CD4-positive, alpha-beta memory T cell (primary cell): Measurements from ENCODE around the gene ZNF3. TPM values are rescaled to one million over a fixed set of nuclear protein-coding genes. Genes with fewer than 3 reads are reported as not detected.

Experiments
- CTCF ChIA-PET: fragments of 350-600 bp; sonication (Branson Sonifier 250); formaldehyde crosslinking; loops from one replicate; lab custom pipeline; 2021; ENCODE audit warnings: inconsistent platforms; ENCODE audit not compliant: partially characterized antibody; lab: Charles Lee
- POLR2A ChIA-PET: fragments of 350-600 bp; sonication (Branson Sonifier 250); formaldehyde crosslinking; loops from one replicate; lab custom pipeline; 2021; ENCODE audit not compliant: partially characterized antibody; lab: Charles Lee
- DNase-seq, 5 donors: peaks; one replicate each; pipeline versions ENCODE4 v3.0.0 to v3.0.0-alpha.2; 2020 to 2022; ENCODE audit warnings: mixed read lengths in 1 of 5
- H3K27ac ChIP-seq: one replicate; pipeline ENCODE4 v1.7.0; 2013; ENCODE audit warnings: low read depth, low read length
- H3K27me3 ChIP-seq: 2 replicates; pipeline ENCODE4 v1.7.0; 2013; ENCODE audit warnings: mild to moderate bottlenecking, low read length, moderate library complexity; ENCODE audit not compliant: insufficient read depth
- H3K36me3 ChIP-seq: 2 replicates; pipeline ENCODE4 v1.7.0; 2013; ENCODE audit warnings: mild to moderate bottlenecking, low read length, moderate library complexity; ENCODE audit not compliant: insufficient read depth
- H3K4me1 ChIP-seq: 2 replicates; pipeline ENCODE4 v1.7.0; 2013; ENCODE audit warnings: mild to moderate bottlenecking, low read length, moderate library complexity; ENCODE audit not compliant: insufficient read depth
- H3K4me3 ChIP-seq, 2 donors: one replicate each; pipeline ENCODE4 v1.7.0; 2013; ENCODE audit warnings: low read length in 2 of 2, mild to moderate bottlenecking in 1 of 2
- H3K9me3 ChIP-seq, 2 donors: one replicate each; pipeline ENCODE4 v1.7.0; 2013; ENCODE audit warnings: low read length in 2 of 2, control low read depth in 1 of 2; ENCODE audit not compliant: control insufficient read depth in 1 of 2
- H3K27ac Mint-ChIP-seq, 7 donors: one replicate each; pipeline ENCODE4 v1.8.0; 2020 to 2021; ENCODE audit warnings: mixed read lengths in 7 of 7, mild to moderate bottlenecking in 6 of 7, inconsistent platforms in 3 of 7, moderate library complexity in 3 of 7
- H3K27me3 Mint-ChIP-seq, 2 donors: one replicate each; pipeline ENCODE4 v1.8.0; 2020 to 2021; ENCODE audit warnings: mixed read lengths in 2 of 2
- H3K36me3 Mint-ChIP-seq, 2 donors: one replicate each; pipeline ENCODE4 v1.8.0; 2020 to 2021; ENCODE audit warnings: mixed read lengths in 2 of 2, inconsistent platforms in 1 of 2, mild to moderate bottlenecking in 1 of 2
- H3K4me1 Mint-ChIP-seq, 4 donors: one replicate each; pipeline ENCODE4 v1.8.0; 2020 to 2021; ENCODE audit warnings: mixed read lengths in 4 of 4, mild to moderate bottlenecking in 1 of 4
- H3K4me3 Mint-ChIP-seq, 8 donors: one replicate each; pipeline ENCODE4 v1.8.0; 2020 to 2021; ENCODE audit warnings: mixed read lengths in 8 of 8, mild to moderate bottlenecking in 7 of 8, moderate library complexity in 6 of 8, inconsistent platforms in 3 of 8
- H3K9me3 Mint-ChIP-seq, 8 donors: one replicate each; pipeline ENCODE4 v1.8.0; 2020 to 2021; ENCODE audit warnings: mixed read lengths in 8 of 8, mild to moderate bottlenecking in 5 of 8, inconsistent platforms in 3 of 8, moderate library complexity in 1 of 8
- intact Hi-C: fragments of 100-400 bp; cut with micrococcal nuclease; formaldehyde crosslinking; loops from one replicate; pipeline ENCODE4 v1.15.1; 2023
- polyA plus RNA-seq, 2 donors: library from polyadenylated mRNA; unstranded; fragments of 300-500 nt; fragmentation: Illumina TruSeq; gene quantifications; one replicate each; pipeline ENCODE4 v1.2.3, GENCODE V29; 2021
- total RNA-seq, 2 experiments: library from RNA; stranded (reverse); gene quantifications; one replicate each; pipeline ENCODE4 v1.2.3, GENCODE V29; 2021

The ZNF3 gene
- total and polyA plus RNA-seq, 4 experiments from 2014 or later, result 11.9 to 44.8 (median 34.8) TPM

DNA sequence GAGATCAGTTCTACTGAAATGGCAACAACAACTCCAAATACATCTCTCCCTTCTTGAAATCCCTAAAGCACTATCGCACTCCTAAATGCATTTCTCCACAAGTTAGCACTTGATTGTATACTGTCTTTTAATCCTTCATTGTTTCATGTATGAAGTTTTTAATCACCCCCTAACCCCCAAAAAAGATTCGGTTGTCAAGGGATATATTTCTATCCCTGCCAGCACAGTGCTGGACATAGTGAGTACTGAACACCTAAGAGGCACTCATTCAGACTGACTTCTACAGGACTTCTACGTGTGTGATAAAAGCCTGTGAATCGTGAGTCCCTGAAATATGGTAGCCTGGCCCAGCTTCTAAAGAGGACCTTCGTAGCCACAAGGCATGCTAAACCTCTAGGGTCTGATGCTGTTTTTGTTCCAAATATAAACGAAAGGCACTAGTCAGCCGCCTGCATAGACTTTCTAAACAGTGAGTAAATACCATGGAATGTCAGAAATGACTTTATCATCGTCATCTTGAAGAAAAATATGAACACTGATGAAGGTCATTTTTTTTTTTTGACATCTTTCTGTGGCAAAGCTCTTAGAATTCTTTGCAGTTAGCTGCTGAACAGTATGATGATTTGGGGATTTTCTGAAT is 46.5 kb downstream of the ZNF3 start:
- H3K9me3 ChIP-seq, result no peaks in the 10 kb centered on the region
- DNase-seq, result no peak
- intact Hi-C loops, result no loop called here
- Mint-ChIP-seq H3K36me3 (peaks cover 46 to 59% of the 10 kb centered on the region in 2 donors), H3K4me1 (peaks cover 0 to 1% (median under 1%) of the 10 kb centered on the region in 4 donors), H3K9me3 (no peaks in the 10 kb centered on the region), H3K27me3 (no peaks in the 10 kb centered on the region), H3K27ac (peak overlapping the region in 1 of 7 donors; percentile 1), H3K4me3 (no peak overlapping the region)
- no peaks in the 10 kb centered on the region for H3K4me1 ChIP-seq
- no peaks in the 10 kb centered on the region for H3K27me3 ChIP-seq
- H3K27ac ChIP-seq, result no peak overlapping the region
- peaks cover 51% of the 10 kb centered on the region for H3K36me3 ChIP-seq
- CTCF ChIA-PET, result no interaction called here
- H3K4me3 ChIP-seq, result no peak overlapping the region
- POLR2A ChIA-PET, result no interaction called here

DNA sequence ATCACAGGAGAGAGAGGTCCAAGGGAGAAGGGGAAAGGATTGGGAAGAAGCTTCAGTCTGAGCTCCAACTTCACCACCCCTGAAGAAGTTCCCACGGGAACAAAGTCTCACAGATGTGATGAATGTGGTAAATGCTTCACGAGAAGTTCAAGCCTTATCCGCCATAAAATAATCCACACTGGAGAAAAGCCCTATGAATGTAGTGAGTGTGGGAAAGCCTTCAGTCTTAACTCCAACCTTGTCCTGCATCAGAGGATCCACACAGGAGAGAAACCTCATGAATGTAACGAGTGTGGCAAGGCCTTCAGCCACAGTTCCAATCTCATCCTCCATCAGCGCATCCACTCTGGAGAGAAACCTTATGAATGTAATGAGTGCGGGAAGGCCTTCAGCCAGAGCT is 48.0 kb downstream of the ZNF3 start:
- no peaks in the 10 kb centered on the region for H3K27me3 ChIP-seq
- no peaks in the 10 kb centered on the region for H3K9me3 ChIP-seq
- H3K36me3 ChIP-seq, result peaks cover 54% of the 10 kb centered on the region
- Mint-ChIP-seq H3K4me1 (peaks cover 0 to 1% (median under 1%) of the 10 kb centered on the region in 4 donors), H3K4me3 (no peak overlapping the region), H3K27ac (peak overlapping the region in 1 of 7 donors; percentile 4), H3K27me3 (no peaks in the 10 kb centered on the region), H3K9me3 (no peaks in the 10 kb centered on the region), H3K36me3 (peaks cover 50 to 65% of the 10 kb centered on the region in 2 donors)
- CTCF ChIA-PET, result no interaction called here
- DNase-seq, result no peak
- no peaks in the 10 kb centered on the region for H3K4me1 ChIP-seq
- POLR2A ChIA-PET, result no interaction called here
- no peak overlapping the region for H3K4me3 ChIP-seq
- intact Hi-C loops, result no loop called here
- no peak overlapping the region for H3K27ac ChIP-seq

DNA sequence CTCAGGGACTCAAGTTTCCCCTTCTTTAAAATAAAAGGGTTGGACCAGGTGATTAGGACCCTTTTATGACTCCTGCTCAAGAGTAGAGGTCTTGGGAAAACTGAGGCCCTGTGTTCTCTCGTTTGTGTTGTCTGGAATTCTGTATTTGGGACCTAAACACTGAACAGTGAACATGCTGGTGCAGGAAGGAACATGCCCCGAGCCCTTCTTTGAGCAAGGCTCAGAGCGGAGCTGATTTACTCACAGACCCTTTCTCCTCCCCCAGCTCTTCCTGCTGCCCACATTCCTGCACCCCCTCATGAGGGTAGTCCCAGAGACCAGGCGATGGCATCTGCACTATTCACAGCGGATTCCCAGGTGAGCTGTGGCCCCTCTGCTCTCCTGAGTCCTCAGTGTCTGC is 51.9 kb downstream of the ZNF3 start:
- Histone ChIP-seq H3K27ac (no peak overlapping the region), H3K9me3 (no peaks in the 10 kb centered on the region), H3K4me3 (no peak overlapping the region), H3K4me1 (no peaks in the 10 kb centered on the region), H3K27me3 (no peaks in the 10 kb centered on the region), H3K36me3 (peaks cover 59% of the 10 kb centered on the region)
- intact Hi-C loops, result no loop called here
- Mint-ChIP-seq H3K4me3 (no peak overlapping the region), H3K4me1 (peaks cover 0 to 1% (median 0%) of the 10 kb centered on the region in 4 donors), H3K9me3 (no peaks in the 10 kb centered on the region), H3K36me3 (peaks cover 49 to 60% of the 10 kb centered on the region in 2 donors), H3K27me3 (no peaks in the 10 kb centered on the region), H3K27ac (peak overlapping the region in 1 of 7 donors; percentile 77)
- no peak for DNase-seq
- ChIA-PET POLR2A (interaction anchor here (0.7 to 0.8 kb wide), 2 partner anchors 14 to 99 kb away, joined by 3 read pairs; partner anchors contain the start of gene ZKSCAN1), CTCF (interaction anchor here (0.9 to 1.6 kb wide), 4 partner anchors 10 to 38 kb away, joined by 3 to 5 read pairs (median 4); partner anchors contain the start of gene ZSCAN21)

DNA sequence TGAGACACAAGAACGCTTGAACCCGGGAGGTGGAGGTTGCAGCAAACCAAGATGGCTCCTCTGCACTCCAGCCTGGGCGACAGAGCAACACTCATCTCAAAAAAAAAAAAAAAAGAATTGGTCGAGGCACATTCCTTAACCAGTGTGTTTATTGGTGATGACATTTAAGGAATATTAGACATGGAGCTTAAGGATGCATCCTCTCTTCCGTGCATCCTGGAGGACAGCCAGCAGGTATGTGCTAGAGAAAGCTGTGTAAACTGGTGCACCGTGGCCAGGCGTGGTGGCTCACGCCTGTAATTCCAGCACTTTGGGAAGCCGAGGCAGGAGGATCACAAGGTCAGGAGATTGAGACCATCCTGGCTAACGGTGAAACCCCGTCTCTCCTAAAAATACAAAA is 54.3 kb downstream of the ZNF3 start:
- no peak overlapping the region for H3K4me3 Mint-ChIP-seq

DNA sequence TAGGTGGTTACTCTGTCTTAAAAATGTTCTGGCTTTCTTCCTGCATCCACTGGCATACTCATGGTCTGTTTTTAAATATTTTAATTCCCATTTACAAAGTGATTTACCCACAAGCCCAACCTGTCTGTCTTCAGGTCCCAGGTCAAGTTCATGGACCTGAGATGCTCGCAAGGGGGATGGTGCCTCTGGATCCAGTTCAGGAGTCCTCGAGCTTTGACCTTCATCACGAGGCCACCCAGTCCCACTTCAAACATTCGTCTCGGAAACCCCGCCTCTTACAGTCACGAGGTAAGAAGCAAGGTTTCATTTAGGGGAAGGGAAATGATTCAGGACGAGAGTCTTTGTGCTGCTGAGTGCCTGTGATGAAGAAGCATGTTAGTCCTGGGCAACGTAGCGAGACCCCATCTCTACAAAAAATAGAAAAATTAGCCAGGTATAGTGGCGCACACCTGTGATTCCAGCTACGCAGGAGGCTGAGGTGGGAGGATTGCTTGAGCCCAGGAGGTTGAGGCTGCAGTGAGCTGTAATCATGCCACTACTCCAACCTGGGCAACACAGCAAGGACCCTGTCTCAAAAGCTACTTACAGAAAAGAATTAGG is 57.4 kb downstream of the ZNF3 start:
- CTCF ChIA-PET, result interaction anchor here (1.0 to 1.2 kb wide), 2 partner anchors 9 to 34 kb away, joined by 3 read pairs; no protein-coding TSS in a partner anchor

More for the DNA sequence above, 54.3 kb downstream of the ZNF3 start:
- H3K27me3 ChIP-seq, result no peaks in the 10 kb centered on the region
- H3K4me1 Mint-ChIP-seq, result peaks cover 0 to 6% (median under 1%) of the 10 kb centered on the region in 4 donors
- CTCF ChIA-PET, result no interaction called here
- no peak for DNase-seq
- no peaks in the 10 kb centered on the region for H3K9me3 Mint-ChIP-seq
- POLR2A ChIA-PET, result interaction anchor here (0.7 to 1.3 kb wide), 3 partner anchors 10 to 327 kb away, joined by 3 read pairs; no protein-coding TSS in a partner anchor
- H3K9me3 ChIP-seq, result no peaks in the 10 kb centered on the region
- peaks cover 58% of the 10 kb centered on the region for H3K36me3 ChIP-seq
- H3K4me3 ChIP-seq, result no peak overlapping the region
- no peaks in the 10 kb centered on the region for H3K4me1 ChIP-seq
- H3K36me3 Mint-ChIP-seq, result peaks cover 46 to 63% of the 10 kb centered on the region in 2 donors
- no peak overlapping the region for H3K27ac ChIP-seq
- H3K27ac Mint-ChIP-seq, result no peak overlapping the region
- no peaks in the 10 kb centered on the region for H3K27me3 Mint-ChIP-seq
- intact Hi-C loops, result no loop called here

DNA sequence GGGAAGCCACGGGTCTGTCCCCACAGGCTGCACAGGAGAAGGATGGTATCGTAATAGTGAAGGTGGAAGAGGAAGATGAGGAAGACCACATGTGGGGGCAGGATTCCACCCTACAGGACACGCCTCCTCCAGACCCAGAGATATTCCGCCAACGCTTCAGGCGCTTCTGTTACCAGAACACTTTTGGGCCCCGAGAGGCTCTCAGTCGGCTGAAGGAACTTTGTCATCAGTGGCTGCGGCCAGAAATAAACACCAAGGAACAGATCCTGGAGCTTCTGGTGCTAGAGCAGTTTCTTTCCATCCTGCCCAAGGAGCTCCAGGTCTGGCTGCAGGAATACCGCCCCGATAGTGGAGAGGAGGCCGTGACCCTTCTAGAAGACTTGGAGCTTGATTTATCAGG is 58.0 kb downstream of the ZNF3 start:
- Histone ChIP-seq H3K36me3 (peaks cover 32% of the 10 kb centered on the region), H3K4me1 (peaks cover 11% of the 10 kb centered on the region), H3K27ac (no peak overlapping the region), H3K4me3 (no peak overlapping the region), H3K27me3 (no peaks in the 10 kb centered on the region), H3K9me3 (no peaks in the 10 kb centered on the region)
- ChIA-PET POLR2A (no interaction called here), CTCF (interaction anchor here (1.2 kb wide), 1 partner anchor 9 kb away, joined by 3 read pairs; no protein-coding TSS in a partner anchor)
- Mint-ChIP-seq H3K27ac (peak overlapping the region in 1 of 7 donors; percentile 89), H3K4me3 (no peak overlapping the region), H3K9me3 (no peaks in the 10 kb centered on the region), H3K36me3 (peaks cover 25 to 52% of the 10 kb centered on the region in 2 donors), H3K27me3 (no peaks in the 10 kb centered on the region), H3K4me1 (peaks cover 11 to 25% (median 18%) of the 10 kb centered on the region in 4 donors)
- no peak for DNase-seq
- intact Hi-C loops, result no loop called here

More for the DNA sequence above, 57.4 kb downstream of the ZNF3 start:
- POLR2A ChIA-PET, result no interaction called here
- Histone ChIP-seq H3K9me3 (no peaks in the 10 kb centered on the region), H3K27ac (no peak overlapping the region), H3K4me1 (peaks cover 7% of the 10 kb centered on the region), H3K27me3 (no peaks in the 10 kb centered on the region), H3K4me3 (no peak overlapping the region), H3K36me3 (peaks cover 33% of the 10 kb centered on the region)
- no peak for DNase-seq
- intact Hi-C loops, result no loop called here
- Mint-ChIP-seq H3K27me3 (no peaks in the 10 kb centered on the region), H3K9me3 (no peaks in the 10 kb centered on the region), H3K36me3 (peaks cover 25 to 52% of the 10 kb centered on the region in 2 donors), H3K4me1 (peaks cover 7 to 19% (median 13%) of the 10 kb centered on the region in 4 donors), H3K27ac (no peak overlapping the region), H3K4me3 (no peak overlapping the region)

DNA sequence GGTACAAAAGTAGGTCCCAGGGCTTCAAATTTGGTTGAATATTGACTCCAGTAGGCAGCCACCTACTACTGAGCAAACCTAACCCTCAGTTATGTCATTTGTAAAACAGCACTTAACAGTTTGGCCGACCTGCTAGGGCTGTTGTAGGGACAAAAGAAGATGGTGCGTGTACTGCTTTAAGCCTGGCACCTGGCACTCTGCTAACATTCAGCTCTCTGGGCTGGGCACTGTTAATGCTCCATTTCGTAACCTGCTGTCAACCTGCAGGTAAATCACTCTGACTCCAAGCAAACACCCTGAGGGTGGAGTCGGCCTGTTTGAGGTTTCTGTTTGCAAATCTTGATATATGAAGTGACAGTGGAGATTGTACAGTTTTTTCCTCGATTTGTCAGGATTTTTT is 58.9 kb downstream of the ZNF3 start:
- CTCF ChIA-PET, result no interaction called here
- H3K4me3 Mint-ChIP-seq, result no peak overlapping the region

More for the DNA sequence above, 58.9 kb downstream of the ZNF3 start:
- Histone ChIP-seq H3K27me3 (no peaks in the 10 kb centered on the region), H3K9me3 (no peaks in the 10 kb centered on the region), H3K4me3 (no peak overlapping the region), H3K27ac (no peak overlapping the region), H3K4me1 (peaks cover 17% of the 10 kb centered on the region), H3K36me3 (peaks cover 29% of the 10 kb centered on the region)
- Mint-ChIP-seq H3K9me3 (no peaks in the 10 kb centered on the region), H3K36me3 (peaks cover 25 to 54% of the 10 kb centered on the region in 2 donors), H3K27ac (no peak overlapping the region), H3K27me3 (no peaks in the 10 kb centered on the region), H3K4me1 (peaks cover 14 to 34% (median 23%) of the 10 kb centered on the region in 4 donors)
- intact Hi-C loops, result no loop called here
- no peak for DNase-seq
- POLR2A ChIA-PET, result interaction anchor here (0.7 kb wide), 1 partner anchor 9 kb away, joined by 3 read pairs; no protein-coding TSS in a partner anchor
